H1 (cell line): ENCODE measurements around the gene RHBDF2. TPM values are rescaled to one million over a fixed set of nuclear protein-coding genes. Genes with fewer than 3 reads are reported as not detected.

ENCODE experiments used
- CTCF ChIA-PET: fragments of 300-600 bp; sonication (Branson Sonifier 250); formaldehyde crosslinking; loops from one replicate; lab custom pipeline; 2021; ENCODE audit not compliant: partially characterized antibody; lab: Charles Lee
- POLR2A ChIA-PET: fragments of 300-600 bp; sonication (Branson Sonifier 250); formaldehyde crosslinking; loops from one replicate; lab custom pipeline; 2021; ENCODE audit warnings: inconsistent platforms; ENCODE audit not compliant: partially characterized antibody; lab: Charles Lee
- DNase-seq, 2 experiments: peaks; one replicate each; pipeline versions ENCODE4 v3.0.0 to v3.0.0-alpha.2; 2010 to 2022; ENCODE audit warnings: low spot score in 2 of 2, low read depth in 1 of 2, mixed read lengths in 1 of 2
- FAIRE-seq: peaks from 2 replicates; lab custom pipeline; 2011; peaks lifted over from hg19 to GRCh38; lab: Jason Lieb, UNC
- H2AFZ ChIP-seq: 2 replicates; pipeline ENCODE4 v1.8.1; 2012; ENCODE audit warnings: low read length, inconsistent platforms
- H2AK5ac ChIP-seq: 2 replicates; pipeline ENCODE4 v1.6.1; 2013; ENCODE audit warnings: low read depth, low read length
- H2BK120ac ChIP-seq: replicated peaks from 2 replicates; pipeline ENCODE3; 2013; ENCODE audit warnings: low read depth, low read length, inconsistent platforms
- H2BK12ac ChIP-seq: 2 replicates; pipeline ENCODE4 v1.6.1; 2013; ENCODE audit warnings: low read depth, low read length
- H2BK15ac ChIP-seq: 2 replicates; pipeline ENCODE4 v1.6.1; 2013; ENCODE audit warnings: low read length
- H2BK20ac ChIP-seq: 2 replicates; pipeline ENCODE4 v1.6.1; 2013; ENCODE audit warnings: low read length
- H2BK5ac ChIP-seq: 2 replicates; pipeline ENCODE4 v1.6.1; 2013; ENCODE audit warnings: low read depth, low read length
- H3K14ac ChIP-seq: 2 replicates; pipeline ENCODE4 v1.6.1; 2013; ENCODE audit warnings: inconsistent platforms; ENCODE audit not compliant: insufficient read length
- H3K18ac ChIP-seq: 2 replicates; pipeline ENCODE4 v1.6.1; 2013; ENCODE audit warnings: low read length; ENCODE audit errors: extremely low read depth
- H3K23ac ChIP-seq: 2 replicates; pipeline ENCODE4 v1.6.1; 2013; ENCODE audit warnings: inconsistent platforms; ENCODE audit not compliant: insufficient read length
- H3K23me2 ChIP-seq: 2 replicates; pipeline ENCODE4 v1.6.1; 2013; ENCODE audit warnings: low read depth, low read length
- H3K27ac ChIP-seq: 2 replicates; pipeline ENCODE4 v1.6.1; 2011; ENCODE audit warnings: low read depth, low read length, inconsistent platforms
- H3K27me3 ChIP-seq, 4 experiments: replicated peaks in 1 of 4; 1 replicate in 1 of 4; 2 replicates in 3 of 4; pipeline versions ENCODE4 v1.6.1 to v1.8.1; 2011 to 2013; ENCODE audit warnings: low read length in 3 of 4, mild to moderate bottlenecking in 3 of 4, inconsistent platforms in 2 of 4, mixed read lengths in 2 of 4, moderate library complexity in 1 of 4; ENCODE audit not compliant: control insufficient read depth in 3 of 4, insufficient read depth in 3 of 4; ENCODE audit errors: extremely low read depth in 1 of 4
- H3K36me3 ChIP-seq, 4 experiments: 2 replicates each; pipeline versions ENCODE4 v1.6.1 to v1.8.1; 2011 to 2013; ENCODE audit warnings: mild to moderate bottlenecking in 4 of 4, low read length in 3 of 4, moderate library complexity in 2 of 4, control low read depth in 1 of 4, inconsistent platforms in 1 of 4; ENCODE audit not compliant: insufficient read depth in 4 of 4, control insufficient read depth in 2 of 4
- H3K4ac ChIP-seq: replicated peaks from 2 replicates; pipeline ENCODE3; 2013; ENCODE audit warnings: low read length, low read depth, mixed read lengths, inconsistent platforms; ENCODE audit not compliant: insufficient read length
- H3K4me1 ChIP-seq, 4 experiments: replicated peaks in 1 of 4; 1 replicate in 1 of 4; 2 replicates in 3 of 4; pipeline versions ENCODE4 v1.6.1 to v1.8.1; 2011 to 2013; ENCODE audit warnings: low read length in 3 of 4, inconsistent platforms in 2 of 4, mixed read lengths in 1 of 4; ENCODE audit not compliant: insufficient read depth in 4 of 4, control insufficient read depth in 3 of 4
- H3K4me2 ChIP-seq, 2 experiments: 2 replicates each; pipeline versions ENCODE4 v1.6.1 to v1.8.1; 2011 to 2013; ENCODE audit warnings: low read depth in 2 of 2, low read length in 2 of 2, control low read depth in 1 of 2, inconsistent platforms in 1 of 2, mild to moderate bottlenecking in 1 of 2; ENCODE audit not compliant: insufficient read depth in 1 of 2
- H3K4me3 ChIP-seq, 4 experiments: fragments of 200-600, 300-600 bp in 1 of 4; sonication (generic), shearing (Covaris generic), sonication (Bioruptor Twin) in 1 of 4; 2 replicates each; pipeline versions ENCODE4 v1.5.1 to v1.8.1; 2011 to 2016; ENCODE audit warnings: low read length in 4 of 4, low read depth in 3 of 4, control low read depth in 2 of 4, inconsistent platforms in 2 of 4, mild to moderate bottlenecking in 2 of 4, mixed read lengths in 1 of 4, moderate library complexity in 1 of 4; ENCODE audit not compliant: insufficient read depth in 2 of 4; ENCODE audit errors: extremely low read depth in 1 of 4
- H3K56ac ChIP-seq: replicated peaks from 2 replicates; pipeline ENCODE3; 2013; ENCODE audit warnings: low read depth, mild to moderate bottlenecking, mixed read lengths, low read length, inconsistent platforms; ENCODE audit not compliant: insufficient read length
- H3K79me1 ChIP-seq: 2 replicates; pipeline ENCODE4 v1.6.1; 2013; ENCODE audit warnings: low read depth, low read length, control low read depth
- H3K79me2 ChIP-seq, 2 experiments: 2 replicates each; pipeline versions ENCODE4 v1.6.1 to v1.8.1; 2012 to 2013; ENCODE audit warnings: low read length in 2 of 2, mild to moderate bottlenecking in 2 of 2, inconsistent platforms in 1 of 2; ENCODE audit not compliant: insufficient read depth in 2 of 2, control insufficient read depth in 1 of 2
- H3K9ac ChIP-seq, 4 experiments: replicated peaks in 1 of 4; 1 replicate in 1 of 4; 2 replicates in 3 of 4; pipeline versions ENCODE4 v1.6.1 to v1.8.1; 2011 to 2013; ENCODE audit warnings: low read depth in 3 of 4, low read length in 3 of 4, control low read depth in 2 of 4, mild to moderate bottlenecking in 2 of 4, moderate library complexity in 2 of 4, inconsistent platforms in 1 of 4; ENCODE audit errors: extremely low read depth in 1 of 4
- H3K9me3 ChIP-seq, 2 experiments: 2 replicates each; pipeline versions ENCODE4 v1.6.1 to v1.8.1; 2012 to 2013; ENCODE audit warnings: mild to moderate bottlenecking in 2 of 2, moderate library complexity in 2 of 2, control low read depth in 1 of 2, inconsistent platforms in 1 of 2, low read depth in 1 of 2, low read length in 1 of 2, mixed read lengths in 1 of 2; ENCODE audit not compliant: insufficient read depth in 2 of 2
- H4K20me1 ChIP-seq, 2 experiments: replicated peaks in 1 of 2; 2 replicates each; pipeline versions ENCODE3 to v1.8.1; 2011 to 2013; ENCODE audit warnings: inconsistent platforms in 2 of 2, low read length in 2 of 2, mild to moderate bottlenecking in 1 of 2; ENCODE audit not compliant: insufficient read depth in 2 of 2, control insufficient read depth in 1 of 2
- H4K5ac ChIP-seq: 2 replicates; pipeline ENCODE4 v1.6.1; 2013; ENCODE audit warnings: low read length, low read depth, mixed read lengths, inconsistent platforms; ENCODE audit not compliant: insufficient read length
- H4K8ac ChIP-seq: 2 replicates; pipeline ENCODE4 v1.8.0; 2013; ENCODE audit warnings: mild to moderate bottlenecking, moderate library complexity, low read length, inconsistent platforms; ENCODE audit not compliant: insufficient read depth; ENCODE audit errors: extremely low read depth
- H4K91ac ChIP-seq: replicated peaks from 2 replicates; pipeline ENCODE3; 2013; ENCODE audit warnings: low read length, mixed read lengths, inconsistent platforms; ENCODE audit not compliant: insufficient read length
- WGBS, 2 experiments: shearing (Covaris generic) in 1 of 2; methylation state at CpG; one replicate each; pipeline versions ENCODE4 v1.1.6 to v1.1.7; 2013 to 2015; ENCODE audit warnings: low lambda C conversion rate in 2 of 2, mixed read lengths in 2 of 2, inconsistent platforms in 1 of 2, low coverage in 1 of 2, missing lambda C conversion rate in 1 of 2; ENCODE audit not compliant: insufficient replicate concordance in 2 of 2, insufficient coverage in 1 of 2, insufficient read length in 1 of 2; ENCODE audit errors: extremely low coverage in 1 of 2, missing lambda C conversion rate in 1 of 2; 5-methylcytosine and 5-hydroxymethylcytosine counted together
- polyA plus RNA-seq, 7 experiments: library from polyadenylated mRNA; depleted of rRNA in 3 of 7; stranded (reverse) in 5 of 7; unstranded in 2 of 7; fragments of >200 nt in 5 of 7; fragments of 200-250 nt in 2 of 7; gene quantifications; 1 replicate in 5 of 7; 2 replicates in 1 of 7; 4 replicates in 1 of 7; pipeline versions ENCODE4 v1.2.1 to v1.2.3, GENCODE V29; 2011 to 2013; ENCODE audit warnings: missing spikeins in 2 of 7, mixed read lengths in 2 of 7
- total RNA-seq: library from RNA; stranded (reverse); fragmentation: NEBNext Ultra II Directional; extraction: Animal tissue kit (Norgen Biotek cat#: 25700); gene quantifications from 2 replicates; pipeline ENCODE4 v1.2.1, GENCODE V29; 2021
- TF ChIP-seq, protein P1 (sequence below): IDR thresholded peaks from 2 replicates; pipeline ENCODE4 v1.6.1; 2012; ENCODE audit warnings: low read length, inconsistent platforms

The RHBDF2 gene
- total and polyA plus RNA-seq, 2 of the 8 experiments (the other 6 are each of a cell fraction or from before 2014, with no cell fraction given): 21.2 to 25.9 TPM

DNA sequence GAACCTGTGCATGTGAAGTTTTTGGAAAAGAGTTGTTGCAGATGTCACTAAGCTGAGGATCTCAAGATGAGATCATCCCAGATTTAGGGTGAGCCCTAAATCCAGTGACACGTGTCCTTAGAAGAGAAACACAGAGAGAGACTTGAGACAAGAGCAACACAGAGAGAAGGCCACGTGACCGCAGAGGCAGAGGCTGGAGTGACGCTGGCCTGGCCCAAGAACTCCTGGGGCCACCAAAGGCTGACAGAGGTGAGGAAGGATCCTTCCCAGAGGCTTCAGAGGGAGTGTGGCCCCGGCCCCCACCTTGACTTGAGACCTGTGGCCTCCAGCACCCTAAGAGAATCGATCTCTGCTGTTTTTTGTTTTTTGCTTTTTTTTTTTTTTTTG lies 12.1 kb upstream of the RHBDF2 start:
- no peak for FAIRE-seq
- Histone ChIP-seq H2BK5ac (no peak overlapping the region), H4K20me1 (no peaks in the 10 kb centered on the region), H3K79me2 (no peaks in the 10 kb centered on the region), H2BK15ac (no peak overlapping the region), H2BK20ac (no peak overlapping the region), H4K8ac (no peak overlapping the region), H4K5ac (no peak overlapping the region), H3K23ac (no peak overlapping the region), H3K4me3 (no peak overlapping the region), H3K79me1 (no peaks in the 10 kb centered on the region), H2AFZ (no peak overlapping the region), H4K91ac (no peak overlapping the region), H2BK12ac (no peak overlapping the region), H3K18ac (no peak overlapping the region), H3K27me3 (no peaks in the 10 kb centered on the region), H3K14ac (no peak overlapping the region), H2AK5ac (no peak overlapping the region)
- CTCF ChIA-PET: interaction anchor here (0.8 to 18.1 kb wide), 9 partner anchors 10 to 390 kb away, joined by 3 to 192 read pairs (median 9); no protein-coding TSS in a partner anchor
- 70% methylated on average over 5 of the region's 6 CpGs; no CpG with 5 or more reads in 1 of the 2 experiments for WGBS, 2 experiments
- TF ChIP-seq, protein P1, sequence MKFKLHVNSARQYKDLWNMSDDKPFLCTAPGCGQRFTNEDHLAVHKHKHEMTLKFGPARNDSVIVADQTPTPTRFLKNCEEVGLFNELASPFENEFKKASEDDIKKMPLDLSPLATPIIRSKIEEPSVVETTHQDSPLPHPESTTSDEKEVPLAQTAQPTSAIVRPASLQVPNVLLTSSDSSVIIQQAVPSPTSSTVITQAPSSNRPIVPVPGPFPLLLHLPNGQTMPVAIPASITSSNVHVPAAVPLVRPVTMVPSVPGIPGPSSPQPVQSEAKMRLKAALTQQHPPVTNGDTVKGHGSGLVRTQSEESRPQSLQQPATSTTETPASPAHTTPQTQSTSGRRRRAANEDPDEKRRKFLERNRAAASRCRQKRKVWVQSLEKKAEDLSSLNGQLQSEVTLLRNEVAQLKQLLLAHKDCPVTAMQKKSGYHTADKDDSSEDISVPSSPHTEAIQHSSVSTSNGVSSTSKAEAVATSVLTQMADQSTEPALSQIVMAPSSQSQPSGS: no peak
- TF ChIP-seq, all 59 proteins: peak for 0
- no peaks in the 10 kb centered on the region for H3K9me3 ChIP-seq
- no peaks in the 10 kb centered on the region; a peak in 1 of 7 replicates for H3K4me1 ChIP-seq
- no peak overlapping the region for H3K27ac ChIP-seq
- H2BK120ac ChIP-seq: no peak overlapping the region
- POLR2A ChIA-PET: no interaction called here
- no peak overlapping the region for H3K56ac ChIP-seq
- H3K36me3 ChIP-seq: no peaks in the 10 kb centered on the region
- no peaks in the 10 kb centered on the region for H3K23me2 ChIP-seq
- no peak overlapping the region for H3K9ac ChIP-seq
- no peak for DNase-seq
- no peak overlapping the region for H3K4ac ChIP-seq
- no peak overlapping the region for H3K4me2 ChIP-seq
